GM23338 (cell line): ENCODE data around the gene RFC3.

Experiments used
- CTCF ChIP-seq, 2 experiments: fragments of 200-600 bp in 1 of 2; sonication (generic) in 1 of 2; conservative IDR thresholded peaks; 2 replicates each; pipeline versions ENCODE4 v1.5.1 to v1.6.1; 2016 to 2017; ENCODE audit warnings: antibody characterized with exemption in 2 of 2, low read depth in 2 of 2, mild to moderate bottlenecking in 2 of 2, moderate library complexity in 1 of 2
- EZH2 ChIP-seq: fragments of 200-600 bp; sonication (generic); IDR thresholded peaks from one replicate; pipeline ENCODE4 v1.8.0; 2017; ENCODE audit warnings: antibody characterized with exemption, mild to moderate bottlenecking, low read depth; ENCODE audit not compliant: unreplicated experiment
- STAT1 ChIP-seq: IDR thresholded peaks from one replicate; pipeline ENCODE4 v1.6.1; 2016; ENCODE audit warnings: antibody characterized with exemption; ENCODE audit not compliant: unreplicated experiment

- TF ChIP-seq CTCF (conservative IDR thresholded peaks at IDR 0.05; ENCODE audit: low read depth in 2 of 2) (no peak), EZH2 (no peak), STAT1 (no peak)
Measured at GRCh38 chr13:33863188-33863789, 45.3 kb downstream of the RFC3 start.
